ENCODE data around the gene CRTAP.

DNA sequence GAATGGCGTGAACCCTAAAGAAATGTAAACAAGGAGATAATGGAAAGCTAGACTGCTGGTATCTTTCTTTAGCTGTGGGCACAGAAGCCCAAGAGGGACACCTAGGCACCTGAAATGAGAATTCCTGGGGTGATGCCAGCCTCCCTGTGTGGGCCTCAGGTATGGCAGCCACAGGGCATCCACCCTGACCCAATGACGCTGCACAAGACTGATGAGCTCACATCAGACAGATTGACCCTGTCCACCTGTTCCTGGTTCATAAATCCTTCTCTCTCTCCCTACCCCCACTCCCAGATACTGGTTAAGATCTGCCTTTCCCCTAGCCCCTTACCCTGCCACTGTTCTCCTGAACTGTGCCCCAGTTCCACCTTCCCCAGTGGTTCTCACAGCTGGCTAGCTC is 18.4 kb upstream of the CRTAP start:
- TF ChIP-seq, protein P1, sequence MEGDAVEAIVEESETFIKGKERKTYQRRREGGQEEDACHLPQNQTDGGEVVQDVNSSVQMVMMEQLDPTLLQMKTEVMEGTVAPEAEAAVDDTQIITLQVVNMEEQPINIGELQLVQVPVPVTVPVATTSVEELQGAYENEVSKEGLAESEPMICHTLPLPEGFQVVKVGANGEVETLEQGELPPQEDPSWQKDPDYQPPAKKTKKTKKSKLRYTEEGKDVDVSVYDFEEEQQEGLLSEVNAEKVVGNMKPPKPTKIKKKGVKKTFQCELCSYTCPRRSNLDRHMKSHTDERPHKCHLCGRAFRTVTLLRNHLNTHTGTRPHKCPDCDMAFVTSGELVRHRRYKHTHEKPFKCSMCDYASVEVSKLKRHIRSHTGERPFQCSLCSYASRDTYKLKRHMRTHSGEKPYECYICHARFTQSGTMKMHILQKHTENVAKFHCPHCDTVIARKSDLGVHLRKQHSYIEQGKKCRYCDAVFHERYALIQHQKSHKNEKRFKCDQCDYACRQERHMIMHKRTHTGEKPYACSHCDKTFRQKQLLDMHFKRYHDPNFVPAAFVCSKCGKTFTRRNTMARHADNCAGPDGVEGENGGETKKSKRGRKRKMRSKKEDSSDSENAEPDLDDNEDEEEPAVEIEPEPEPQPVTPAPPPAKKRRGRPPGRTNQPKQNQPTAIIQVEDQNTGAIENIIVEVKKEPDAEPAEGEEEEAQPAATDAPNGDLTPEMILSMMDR (IDR thresholded peaks at IDR 0.05): no peak
- no peak for TF ChIP-seq EP300 (IDR thresholded peaks at IDR 0.05)
- no peak for TF ChIP-seq POLR2AphosphoS5 (IDR thresholded peaks at IDR 0.05)
